K562 (cell line): ENCODE data around the gene SOCS2. TPM values are rescaled to one million over a fixed set of nuclear protein-coding genes. Genes with fewer than 3 reads are reported as not detected.

ENCODE experiments used
- ATAC-seq: fragments of 200-7000 bp; cut with Tn5 transposase; 3 replicates; pipeline ENCODE4 v1.9.1; 2020; ENCODE audit warnings: moderate library complexity
- BruUV-seq: library from RNA; stranded (reverse); fragments of 400-500 nt; replicated peaks from 2 replicates; lab custom pipeline; 2021; lab: Mats Ljungman, UMichigan
- CTCF ChIA-PET: fragments of 300-600 bp; formaldehyde crosslinking; extraction: SDS; loops from one replicate; lab custom pipeline; 2021; ENCODE audit warnings: low intra/inter-chr PET ratio; lab: Yijun Ruan, JAX
- POLR2A ChIA-PET: fragments of 300-600, 350-650 bp; sonication (Branson Sonifier 250); formaldehyde crosslinking; extraction: SDS; loops from one replicate; lab custom pipeline; 2021; ENCODE audit warnings: antibody characterized with exemption, inconsistent platforms; lab: Yijun Ruan, JAX
- DNase-seq, 4 experiments: peaks; one replicate each; pipeline versions ENCODE4 v3.0.0 to v3.0.0-alpha.2; 2011 to 2018; ENCODE audit warnings: low spot score in 3 of 4, mixed read lengths in 3 of 4; ENCODE audit errors: extremely low read depth in 1 of 4
- FAIRE-seq: peaks from 2 replicates; lab custom pipeline; 2011; peaks lifted over from hg19 to GRCh38; lab: Jason Lieb, UNC
- H2AFZ ChIP-seq: 2 replicates; pipeline ENCODE4 v1.6.0; 2011; ENCODE audit warnings: low read depth, low read length, control low read depth, inconsistent platforms
- H3K27ac ChIP-seq: fragments of 200-600 bp; 3 replicates; pipeline ENCODE4 v1.8.0; 2011; ENCODE audit warnings: low read depth, mild to moderate bottlenecking, control low read depth, inconsistent platforms, low read length, moderate library complexity, mixed read lengths; ENCODE audit errors: extremely low read depth
- H3K27me3 ChIP-seq, 2 experiments: fragments of 300-600 bp in 1 of 2; 2 replicates in 1 of 2; 3 replicates in 1 of 2; pipeline versions ENCODE4 v1.6.0 to v1.8.0; 2011; ENCODE audit warnings: inconsistent platforms in 2 of 2, low read length in 2 of 2, mild to moderate bottlenecking in 1 of 2, mixed read lengths in 1 of 2, moderate library complexity in 1 of 2; ENCODE audit not compliant: control insufficient read depth in 2 of 2, insufficient read depth in 2 of 2
- H3K36me3 ChIP-seq: fragments of 300-600 bp; 3 replicates; pipeline ENCODE4 v1.8.0; 2011; ENCODE audit warnings: mild to moderate bottlenecking, low read length, inconsistent platforms; ENCODE audit not compliant: control insufficient read depth, insufficient read depth
- H3K4me1 ChIP-seq, 2 experiments: fragments of 200-600 bp in 1 of 2; replicated peaks in 1 of 2; 2 replicates in 1 of 2; 3 replicates in 1 of 2; pipeline versions ENCODE4 v1.5.1 to v1.8.0; 2011; ENCODE audit warnings: inconsistent platforms in 2 of 2, low read length in 2 of 2, mild to moderate bottlenecking in 1 of 2, mixed read lengths in 1 of 2, moderate library complexity in 1 of 2; ENCODE audit not compliant: control insufficient read depth in 2 of 2, insufficient read depth in 2 of 2
- H3K4me2 ChIP-seq: 2 replicates; pipeline ENCODE4 v1.6.1; 2011; ENCODE audit warnings: low read length, control low read depth, inconsistent platforms, mixed read lengths; ENCODE audit not compliant: insufficient read depth
- H3K4me3 ChIP-seq: fragments of 200-600 bp; sonication (generic), shearing (Covaris generic); 2 replicates; pipeline ENCODE4 v1.5.1; 2016; ENCODE audit warnings: control low read depth, inconsistent platforms
- H3K79me2 ChIP-seq: fragments of 200-600 bp; 3 replicates; pipeline ENCODE4 v1.8.0; 2011; ENCODE audit warnings: low read length, inconsistent platforms; ENCODE audit not compliant: control insufficient read depth, insufficient read depth
- H3K9ac ChIP-seq, 2 experiments: 2 replicates each; pipeline versions ENCODE4 v1.6.0 to v1.6.1; 2011; ENCODE audit warnings: low read depth in 2 of 2, low read length in 2 of 2, control low read depth in 1 of 2, inconsistent platforms in 1 of 2, mild to moderate bottlenecking in 1 of 2, mixed read lengths in 1 of 2; ENCODE audit not compliant: insufficient read depth in 1 of 2
- H3K9me1 ChIP-seq: one replicate; pipeline ENCODE4 v1.6.0; 2011; ENCODE audit warnings: inconsistent platforms, mild to moderate bottlenecking, low read length, moderate library complexity; ENCODE audit not compliant: control insufficient read depth, insufficient read depth
- H3K9me3 ChIP-seq: replicated peaks from 2 replicates; pipeline ENCODE4 v1.5.1; 2011; ENCODE audit warnings: low read depth, low read length, inconsistent platforms; ENCODE audit not compliant: control insufficient read depth, insufficient read depth
- H4K20me1 ChIP-seq: replicated peaks from 2 replicates; pipeline ENCODE4 v1.6.1; 2011; ENCODE audit warnings: low read length, inconsistent platforms, mixed read lengths; ENCODE audit not compliant: control insufficient read depth, insufficient read depth
- TAF7 ChIP-seq: fragments of 450-650 bp; IDR thresholded peaks from 2 replicates; pipeline ENCODE4 v1.6.1; 2016; ENCODE audit warnings: missing genetic modification characterization, missing compliant biosample characterization
- YBX1 ChIP-seq: fragments of 450-650 bp; IDR thresholded peaks from 2 replicates; pipeline ENCODE4 v1.7.1; 2016; ENCODE audit warnings: mild to moderate bottlenecking
- ZMIZ1 ChIP-seq, 2 experiments: fragments of 150-350 bp in 1 of 2; IDR thresholded peaks; 2 replicates each; pipeline ENCODE4 v1.6.1; 2012 to 2016; ENCODE audit warnings: low read depth in 2 of 2, low read length in 2 of 2, mild to moderate bottlenecking in 1 of 2, moderate library complexity in 1 of 2
- WGBS: fragments of 100-300 bp; shearing (Covaris generic); methylation state at CpG from one replicate; pipeline ENCODE4 v1.1.6; 2016; ENCODE audit warnings: low coverage, mixed read lengths; ENCODE audit not compliant: insufficient coverage; ENCODE audit errors: missing lambda C conversion rate; 5-methylcytosine and 5-hydroxymethylcytosine counted together
- in situ Hi-C: fragments of 300-500 bp; cut with MboI; formaldehyde crosslinking; loops from 4 replicates; pipeline ENCODE4 v1.15.0; 2018; ENCODE audit warnings: inconsistent platforms, mixed read lengths
- intact Hi-C: fragments of 100-400 bp; cut with micrococcal nuclease; formaldehyde crosslinking; loops from 2 replicates; pipeline ENCODE4 v1.14.2; 2022
- polyA plus RNA-seq, 8 experiments: library from polyadenylated mRNA; depleted of rRNA in 4 of 8; stranded (reverse) in 5 of 8; unstranded in 3 of 8; fragments of >200 nt; fragmentation: Nextera tagmentation in 2 of 8; fragmentation: Illumina TruSeq in 1 of 8; extraction: Ambion mirVana in 2 of 8; extraction: Trizol in 1 of 8; gene quantifications; 2 replicates each; pipeline versions ENCODE4 v1.2.1 to v1.2.3, GENCODE V29; 2011 to 2014; ENCODE audit warnings: inconsistent platforms in 1 of 8, missing spikeins in 1 of 8
- total RNA-seq, 7 experiments: library from RNA; depleted of rRNA in 6 of 7; stranded (reverse); fragments of >200 nt in 6 of 7; fragmentation: Illumina TruSeq in 2 of 7; extraction: Trizol in 2 of 7; gene quantifications; 2 replicates each; pipeline versions ENCODE4 v1.2.1 to v1.2.3, GENCODE V29; 2011 to 2021; ENCODE audit warnings: low replicate concordance in 1 of 7

SOCS2 gene
- total and polyA plus RNA-seq, 9 of the 15 experiments (the other 6 are each of a cell fraction or from before 2014, with no cell fraction given): 37.0 to 162 (median 98.7) TPM

- TF ChIP-seq TAF7 (tag): no peak
- TF ChIP-seq, all 486 proteins: peak for 6
Measured at GRCh38 chr12:93530358-93530757, 42.1 kb upstream of the SOCS2 start (continued).

DNA sequence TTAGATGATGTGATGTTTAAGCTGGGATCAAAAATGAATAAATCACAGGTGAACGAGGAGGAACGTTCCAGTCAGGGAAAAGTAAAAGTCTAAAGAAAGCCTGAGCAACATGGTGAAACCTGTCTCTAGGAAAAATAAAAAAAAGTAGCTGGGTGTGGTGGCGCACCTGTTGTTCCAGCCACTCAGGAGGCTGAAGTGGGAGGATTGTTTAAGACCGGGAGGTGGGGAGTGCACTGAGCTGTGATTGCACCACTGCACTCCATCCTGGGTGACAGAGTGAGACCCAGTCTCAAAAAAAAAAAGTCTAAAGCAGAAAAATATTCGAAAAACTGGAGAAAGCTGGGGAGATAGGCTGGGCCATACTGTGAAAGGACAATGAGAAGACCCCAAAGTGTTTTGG, 39.2 kb upstream of the SOCS2 start:
- H2AFZ ChIP-seq: no peak overlapping the region
- no peaks in the 10 kb centered on the region for H3K27me3 ChIP-seq
- TF ChIP-seq ZMIZ1 (IDR thresholded peaks at IDR 0.05; ENCODE audit: low read depth in 2 of 2, low read length in 2 of 2) (no peak), YBX1 (no peak), TAF7 (tag) (no peak)
- no peaks in the 10 kb centered on the region for H3K79me2 ChIP-seq
- ChIA-PET CTCF (no interaction called here), POLR2A (interaction anchor here (0.6 kb wide), 1 partner anchor 547 kb away, joined by 5 read pairs; no protein-coding TSS in a partner anchor)
- intact Hi-C loops (no loop called here), in situ Hi-C loops (loop anchor here (25.0 kb wide), 1 partner anchor 1004 kb away; no protein-coding TSS in a partner anchor)
- WGBS: 22% methylated on average over 5 of the region's 5 CpGs
- peaks cover 0 to 6% of the 10 kb centered on the region in 2 experiments; a peak in 2 of 5 replicates for H3K4me1 ChIP-seq
- no TSS peak for BruUV-seq
- no peak for DNase-seq
- H3K4me2 ChIP-seq: no peak overlapping the region
- no peaks in the 10 kb centered on the region for H3K9me3 ChIP-seq
- no peak overlapping the region for H3K27ac ChIP-seq
- ATAC-seq: no peak
- no peaks in the 10 kb centered on the region for H3K9me1 ChIP-seq
- no peaks in the 10 kb centered on the region for H3K36me3 ChIP-seq
- FAIRE-seq: no peak
- no peaks in the 10 kb centered on the region for H4K20me1 ChIP-seq
- H3K9ac ChIP-seq: no peak overlapping the region
- H3K4me3 ChIP-seq: no peak overlapping the region
